ENCODE data around the gene RPH3AL. TPM values are rescaled to one million over a fixed set of nuclear protein-coding genes. Genes with fewer than 3 reads are reported as not detected.
"Not testable (repeated sequence)": the region's sequence is repeated elsewhere in the genome, so short reads cannot be mapped to it uniquely, and the experiment has no call there.

Gene RPH3AL
- total RNA-seq, 4 donors from 2014 or later: 31.4 to 92.4 (median 48.6) TPM

DNA sequence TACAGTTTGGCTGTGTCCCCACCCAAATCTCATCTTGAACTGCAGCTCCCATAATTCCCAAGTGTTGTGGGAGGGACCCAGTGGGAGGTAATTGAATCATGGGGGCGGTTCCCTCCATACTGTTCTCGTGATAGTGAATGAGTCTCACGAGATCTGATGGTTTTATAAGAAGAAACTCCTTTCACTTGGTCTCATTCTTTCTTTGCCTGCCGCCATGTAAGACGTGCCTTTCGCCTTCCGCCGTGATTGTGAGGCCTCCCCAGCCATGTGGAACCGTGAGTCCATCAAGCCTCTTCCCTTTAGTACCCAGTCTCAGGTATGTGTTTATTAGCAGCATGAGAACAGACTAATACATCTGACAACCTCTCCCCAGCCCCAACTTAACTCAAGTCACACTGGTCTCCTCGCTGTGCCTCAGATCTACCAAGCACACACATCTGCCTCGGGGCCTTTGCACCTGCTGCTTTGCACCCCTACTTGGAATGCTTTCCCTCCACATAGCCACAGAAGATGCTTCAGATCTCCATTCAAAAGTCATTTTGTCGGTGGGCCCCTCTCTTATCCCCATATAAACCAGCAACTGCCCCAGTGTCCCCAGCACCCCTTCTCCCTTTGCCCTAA lies 74.4 kb downstream of the RPH3AL start:
- Histone ChIP-seq H3K36me3 (no peaks in the 10 kb centered on the region), H3K27me3 (no peaks in the 10 kb centered on the region), H3K4me3 (no peak overlapping the region), H3K27ac (no peak overlapping the region), H3K9me3 (no peaks in the 10 kb centered on the region), H3K4me1 (no peaks in the 10 kb centered on the region)
- DNase-seq: peak in 2 of 3 donors; percentile 4 to 18
- no peak for TF ChIP-seq POLR2A (IDR thresholded peaks at IDR 0.05)
- TF ChIP-seq, protein P1, sequence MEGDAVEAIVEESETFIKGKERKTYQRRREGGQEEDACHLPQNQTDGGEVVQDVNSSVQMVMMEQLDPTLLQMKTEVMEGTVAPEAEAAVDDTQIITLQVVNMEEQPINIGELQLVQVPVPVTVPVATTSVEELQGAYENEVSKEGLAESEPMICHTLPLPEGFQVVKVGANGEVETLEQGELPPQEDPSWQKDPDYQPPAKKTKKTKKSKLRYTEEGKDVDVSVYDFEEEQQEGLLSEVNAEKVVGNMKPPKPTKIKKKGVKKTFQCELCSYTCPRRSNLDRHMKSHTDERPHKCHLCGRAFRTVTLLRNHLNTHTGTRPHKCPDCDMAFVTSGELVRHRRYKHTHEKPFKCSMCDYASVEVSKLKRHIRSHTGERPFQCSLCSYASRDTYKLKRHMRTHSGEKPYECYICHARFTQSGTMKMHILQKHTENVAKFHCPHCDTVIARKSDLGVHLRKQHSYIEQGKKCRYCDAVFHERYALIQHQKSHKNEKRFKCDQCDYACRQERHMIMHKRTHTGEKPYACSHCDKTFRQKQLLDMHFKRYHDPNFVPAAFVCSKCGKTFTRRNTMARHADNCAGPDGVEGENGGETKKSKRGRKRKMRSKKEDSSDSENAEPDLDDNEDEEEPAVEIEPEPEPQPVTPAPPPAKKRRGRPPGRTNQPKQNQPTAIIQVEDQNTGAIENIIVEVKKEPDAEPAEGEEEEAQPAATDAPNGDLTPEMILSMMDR (IDR thresholded peaks at IDR 0.05): no peak

DNA sequence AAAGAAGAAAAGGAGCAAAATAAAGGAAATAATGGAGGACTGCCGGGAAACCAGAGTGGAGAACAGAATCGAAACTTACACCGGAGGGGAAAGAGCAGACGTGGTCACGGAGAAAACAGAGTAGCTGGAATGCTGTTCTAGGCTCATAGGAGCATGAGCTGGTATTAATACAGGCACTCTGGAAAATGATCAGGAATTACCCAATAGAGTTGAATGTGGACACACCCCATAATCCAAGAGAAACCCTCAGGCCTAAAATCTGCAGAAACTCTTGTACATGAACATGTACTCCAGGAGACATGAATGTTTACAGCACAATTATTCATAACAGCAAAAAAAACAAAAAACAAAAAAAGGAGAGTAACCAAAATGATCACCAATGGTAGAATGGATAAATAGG lies 77.7 kb downstream of the RPH3AL start:
- Histone ChIP-seq H3K4me3 (no peak overlapping the region), H3K9me3 (no peaks in the 10 kb centered on the region), H3K4me1 (no peaks in the 10 kb centered on the region), H3K27ac (no peak overlapping the region), H3K36me3 (no peaks in the 10 kb centered on the region), H3K27me3 (no peaks in the 10 kb centered on the region)
- DNase-seq: no peak
- no peak for TF ChIP-seq POLR2A (IDR thresholded peaks at IDR 0.05)
- TF ChIP-seq, protein P1 (IDR thresholded peaks at IDR 0.05): no peak

DNA sequence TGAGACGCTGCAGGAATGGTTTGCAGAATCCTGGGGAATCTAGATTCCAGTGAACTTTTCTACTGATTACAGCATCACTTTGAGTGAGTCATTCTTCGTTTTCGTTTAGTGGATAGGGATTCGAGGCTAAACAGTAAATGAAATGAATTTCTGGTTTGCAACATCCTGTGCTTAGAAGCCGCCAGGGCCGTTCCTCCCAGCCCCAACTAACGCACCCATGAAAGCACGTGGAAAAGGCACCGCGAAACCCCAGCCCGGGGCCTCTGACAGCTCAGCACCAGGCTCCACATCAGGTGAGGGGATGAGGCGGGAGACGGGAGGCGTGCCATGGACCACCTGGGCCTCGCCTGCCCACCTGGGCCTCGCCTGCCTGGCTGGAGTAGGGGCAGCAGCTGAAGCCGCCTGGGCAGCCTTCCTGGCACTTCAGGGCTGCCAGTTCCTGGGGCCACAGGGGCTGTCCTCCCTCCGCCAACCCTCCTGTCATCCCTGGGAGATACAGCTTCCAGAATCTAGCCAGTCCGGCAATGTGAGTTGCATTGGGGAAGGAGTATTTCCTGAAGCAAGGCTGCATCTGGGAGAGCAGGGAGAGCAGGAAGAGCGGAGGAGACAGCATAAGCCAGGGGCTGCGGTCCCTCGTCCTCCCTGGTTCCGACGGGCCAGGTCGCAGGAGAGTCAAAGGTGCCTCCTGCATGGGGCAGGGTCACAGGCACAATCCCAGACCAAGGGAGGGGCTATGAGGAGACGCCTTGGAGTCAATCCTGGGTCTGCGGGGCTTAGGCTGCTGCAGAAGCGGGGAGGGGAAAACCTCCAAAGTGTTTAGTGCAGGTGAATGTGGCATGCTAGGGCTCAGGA lies 78.4 kb downstream of the RPH3AL start:
- H3K36me3 ChIP-seq: no peaks in the 10 kb centered on the region
- no peaks in the 10 kb centered on the region for H3K4me1 ChIP-seq
- H3K27me3 ChIP-seq: no peaks in the 10 kb centered on the region
- H3K27ac ChIP-seq: no peak overlapping the region
- no peaks in the 10 kb centered on the region for H3K9me3 ChIP-seq
- no peak overlapping the region for H3K4me3 ChIP-seq
- TF ChIP-seq, protein P1 (IDR thresholded peaks at IDR 0.05): no peak
- no peak for TF ChIP-seq POLR2A (IDR thresholded peaks at IDR 0.05)
- peak in 1 of 3 donors; percentile 34 for DNase-seq

DNA sequence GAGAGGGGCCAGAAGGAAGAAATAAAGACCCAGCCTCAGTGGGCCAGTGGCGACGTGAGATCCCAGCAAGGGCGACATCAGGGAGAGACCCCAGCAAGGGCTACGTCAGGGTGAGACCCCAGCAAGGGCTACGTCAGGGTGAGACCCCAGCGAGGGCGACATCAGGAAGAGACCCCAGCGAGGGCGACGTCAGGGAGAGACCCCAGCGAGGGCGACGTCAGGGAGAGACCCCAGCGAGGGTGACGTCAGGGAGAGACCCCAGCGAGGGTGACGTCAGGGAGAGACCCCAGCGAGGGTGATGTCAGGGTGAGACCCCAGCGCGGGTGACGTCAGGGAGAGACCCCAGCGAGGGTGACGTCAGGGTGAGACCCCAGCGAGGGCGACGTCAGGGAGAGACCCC lies 79.8 kb downstream of the RPH3AL start:
- H3K9me3 ChIP-seq, H3K27me3 ChIP-seq: not testable (repeated sequence)
- DNase-seq: peak in 1 of 3 donors; percentile 38

DNA sequence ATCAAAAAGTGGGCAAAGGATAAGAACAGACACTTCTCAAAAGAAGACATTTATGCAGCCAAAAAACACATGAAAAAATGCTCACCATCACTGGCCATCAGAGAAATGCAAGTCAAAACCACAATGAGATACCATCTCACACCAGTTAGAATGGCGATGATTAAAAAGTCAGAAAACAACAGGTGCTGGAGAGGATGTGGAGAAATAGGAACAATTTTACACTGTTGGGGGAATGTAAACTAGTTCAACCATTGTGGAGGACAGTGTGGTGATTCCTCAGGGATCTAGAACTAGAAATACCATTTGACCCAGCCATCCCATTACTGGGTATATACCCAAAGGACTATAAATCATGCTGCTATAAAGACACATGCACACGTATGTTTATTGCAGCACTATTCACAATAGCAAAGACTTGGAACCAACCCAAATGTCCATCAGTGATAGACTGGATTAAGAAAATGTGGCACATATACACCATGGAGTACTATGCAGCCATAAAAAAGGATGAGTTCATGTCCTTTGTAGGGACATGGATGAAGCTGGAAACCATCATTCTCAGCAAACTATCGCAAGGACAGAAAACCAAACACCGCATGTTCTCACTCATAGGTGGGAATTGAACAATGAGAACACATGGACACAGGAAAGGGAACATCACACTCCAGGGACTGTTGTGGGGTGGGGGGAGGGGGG lies 80.5 kb downstream of the RPH3AL start:
- H3K27ac ChIP-seq, H3K4me3 ChIP-seq, H3K4me1 ChIP-seq, H3K36me3 ChIP-seq, DNase-seq, H3K27me3 ChIP-seq, H3K9me3 ChIP-seq: not testable (repeated sequence)

More for the DNA sequence above, 79.8 kb downstream of the RPH3AL start:
- H3K36me3 ChIP-seq, H3K4me1 ChIP-seq, H3K27ac ChIP-seq, H3K4me3 ChIP-seq: not testable (repeated sequence)

DNA sequence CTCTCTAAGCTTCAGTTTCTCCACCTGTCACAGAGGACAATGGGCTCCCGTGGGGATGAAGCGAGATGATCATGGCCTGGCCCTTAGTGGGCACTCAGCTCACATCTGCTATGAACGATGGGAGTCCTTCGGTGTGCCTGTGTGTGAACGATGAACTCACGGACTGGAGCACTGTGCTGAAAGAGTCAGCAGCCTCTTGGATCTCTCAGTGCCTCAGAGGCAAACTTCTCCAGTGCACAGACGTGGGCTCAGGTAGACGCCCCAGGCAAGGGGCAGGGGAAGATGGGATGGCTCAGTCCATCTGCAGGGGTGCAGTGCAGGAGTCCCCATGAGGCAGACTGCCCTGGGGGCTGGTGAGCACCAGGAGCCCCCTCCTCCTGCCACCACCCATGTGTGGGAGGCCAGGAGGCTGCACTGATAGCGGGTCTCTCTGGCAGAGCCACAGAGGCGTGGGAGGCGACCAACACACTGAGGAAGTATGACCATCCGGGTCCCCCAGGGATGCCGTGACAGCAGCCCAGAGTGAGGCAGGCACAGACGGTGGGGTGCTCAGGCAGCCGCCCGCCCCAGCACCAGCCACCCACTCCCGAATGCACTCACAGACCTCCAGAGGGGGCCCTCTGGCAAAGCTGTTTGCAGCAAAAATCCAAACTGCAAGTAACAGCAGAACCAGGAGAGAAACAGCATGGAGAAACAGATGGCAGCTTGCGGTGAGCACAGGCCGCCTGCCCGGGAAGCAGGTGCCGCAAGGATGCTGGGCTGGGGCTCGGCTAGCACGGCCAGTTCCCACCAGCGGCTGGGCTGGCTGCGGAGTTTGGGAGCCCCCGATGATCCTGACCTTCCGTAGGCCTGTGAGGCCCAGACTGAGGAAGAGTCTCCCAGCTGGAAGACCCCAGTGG lies 82.7 kb downstream of the RPH3AL start:
- Histone ChIP-seq H3K27me3 (no peaks in the 10 kb centered on the region), H3K9me3 (no peaks in the 10 kb centered on the region), H3K36me3 (no peaks in the 10 kb centered on the region), H3K27ac (no peak overlapping the region), H3K4me1 (peaks cover 0 to 6% (median 0%) of the 10 kb centered on the region in 4 donors), H3K4me3 (no peak overlapping the region)
- TF ChIP-seq, protein P1 (IDR thresholded peaks at IDR 0.05): no peak
- TF ChIP-seq POLR2A (IDR thresholded peaks at IDR 0.05): no peak
- DNase-seq: peak in 1 of 3 donors; percentile 40

Data from Peyer's patch (tissue), 4 donors.